Activated CD4-positive, alpha-beta T cell treated with anti-CD3 and anti-CD28 coated beads, Interleukin-2, Interleukin-4, amounts not matched to agents 100 ng/mL and 50 ng/mL, durations not matched to agents 16 hours and 8 hours (primary cell): ENCODE measurements around the gene CHST15.

Experiments used
- DNase-seq: peaks from one replicate; pipeline ENCODE4 v3.0.0-alpha.2; 2020; ENCODE audit warnings: low spot score

CHST15 gene

GRCh38 chr10:124092860-124093773, at the start of gene CHST15:
CHST15 (minus strand) TSS chr10:124093598; CDS start chr10:124046212, 47,386 bp downstream.
- DNase-seq: no peak

DNA sequence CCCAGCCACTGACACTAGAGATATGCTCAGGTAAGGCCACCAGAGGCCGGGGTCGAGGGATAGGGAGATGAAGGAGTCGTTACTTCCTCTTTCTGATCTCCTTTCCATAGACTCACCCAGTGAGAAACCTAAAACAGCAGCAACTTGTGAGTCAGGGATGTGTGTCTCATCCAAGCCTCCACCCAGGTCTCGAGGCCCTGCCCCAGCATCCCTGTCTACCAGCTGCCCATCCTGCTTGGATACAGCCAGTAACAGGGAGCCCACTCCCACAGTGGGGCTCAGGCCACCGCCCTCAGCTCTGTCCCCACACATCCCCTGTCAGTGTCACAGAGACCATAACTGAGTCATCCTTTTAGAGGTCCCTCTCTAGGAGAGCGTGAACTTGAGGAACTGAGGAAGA, 49.6 kb upstream of the CHST15 start:
- no peak for DNase-seq

- DNase-seq: no peak
Measured at GRCh38 chr10:124142006-124142739, 48.8 kb upstream of the CHST15 start.

- no peak for DNase-seq
Measured at GRCh38 chr10:124138883-124139348, 45.5 kb upstream of the CHST15 start.

DNA sequence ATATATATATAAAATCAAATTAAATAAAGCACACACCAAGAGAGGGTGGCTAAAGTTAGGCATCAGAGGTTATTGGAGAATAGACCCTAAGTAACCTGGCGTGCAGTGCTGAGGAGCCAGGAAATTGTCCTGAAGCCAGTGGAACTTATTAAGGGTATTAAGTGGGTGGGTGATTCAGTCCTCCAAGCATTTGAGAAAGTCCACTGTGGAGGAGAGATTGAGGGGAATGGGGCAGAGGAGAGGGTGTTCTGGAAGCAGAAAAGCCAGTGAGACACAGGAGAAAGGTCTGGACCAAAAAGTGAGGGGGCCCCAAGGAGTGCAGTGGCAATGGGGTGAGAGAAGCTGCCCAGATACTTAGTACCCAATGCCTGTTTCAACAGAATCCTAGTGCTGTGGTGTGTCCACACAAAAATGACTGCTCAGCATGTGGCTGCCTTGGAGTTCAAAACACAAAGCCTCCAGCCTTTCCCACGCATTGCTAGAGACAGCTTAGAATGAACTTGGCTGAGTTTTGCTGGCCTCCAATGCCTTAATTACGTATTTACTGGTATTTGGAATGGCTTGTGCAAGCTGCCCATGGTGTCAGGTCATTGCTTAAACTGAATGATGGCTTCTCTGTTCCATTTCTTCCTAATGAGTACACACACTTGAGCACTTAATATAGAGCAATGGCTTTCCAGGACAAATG, 44.9 kb upstream of the CHST15 start:
- no peak for DNase-seq

GRCh38 chr10:124134251-124134893, 41.0 kb upstream of the CHST15 start:
- DNase-seq: no peak

DNA sequence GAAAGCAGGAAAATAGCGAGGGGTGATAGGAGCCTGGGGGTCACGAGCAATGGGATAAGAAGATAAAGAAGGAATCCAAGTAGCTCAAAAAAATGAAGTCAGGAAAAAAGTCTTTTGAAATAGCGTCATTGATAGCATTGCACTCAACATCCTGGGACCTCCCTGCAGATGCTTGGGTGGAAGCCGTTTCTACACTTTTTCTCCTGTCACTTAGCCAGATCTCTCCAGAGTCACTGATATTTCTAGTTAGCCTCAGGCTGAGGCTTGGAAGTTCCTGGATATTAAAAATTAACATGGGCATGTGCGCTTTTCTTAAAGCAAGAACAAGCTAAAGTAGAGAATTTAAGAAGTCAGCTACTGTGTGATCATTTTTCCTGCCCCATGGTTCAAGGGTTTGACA, 39.5 kb upstream of the CHST15 start:
- no peak for DNase-seq

- DNase-seq: no peak
Measured at GRCh38 chr10:124132306-124132705, 38.9 kb upstream of the CHST15 start.

DNA sequence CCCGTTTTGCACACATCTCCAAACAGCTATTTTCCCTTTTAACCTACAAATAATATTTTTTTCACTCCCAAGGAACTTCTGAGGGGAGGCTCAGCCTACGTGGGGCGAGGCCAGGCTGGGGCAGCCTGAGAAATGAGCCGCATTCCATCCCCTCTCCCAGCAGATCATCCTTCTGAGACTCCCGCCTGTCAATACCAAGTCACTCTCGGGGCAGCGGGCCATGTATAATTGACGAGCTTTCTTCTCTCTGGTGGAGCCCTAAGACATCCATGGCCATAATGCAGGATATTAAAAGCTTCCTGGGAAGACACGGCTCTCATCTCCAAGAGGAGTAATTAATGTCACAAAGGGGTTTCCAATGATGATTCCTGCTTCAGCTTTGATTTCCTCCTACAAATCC, 37.8 kb upstream of the CHST15 start:
- no peak for DNase-seq

GRCh38 chr10:124130198-124130900, 37.0 kb upstream of the CHST15 start:
- DNase-seq: no peak

DNA sequence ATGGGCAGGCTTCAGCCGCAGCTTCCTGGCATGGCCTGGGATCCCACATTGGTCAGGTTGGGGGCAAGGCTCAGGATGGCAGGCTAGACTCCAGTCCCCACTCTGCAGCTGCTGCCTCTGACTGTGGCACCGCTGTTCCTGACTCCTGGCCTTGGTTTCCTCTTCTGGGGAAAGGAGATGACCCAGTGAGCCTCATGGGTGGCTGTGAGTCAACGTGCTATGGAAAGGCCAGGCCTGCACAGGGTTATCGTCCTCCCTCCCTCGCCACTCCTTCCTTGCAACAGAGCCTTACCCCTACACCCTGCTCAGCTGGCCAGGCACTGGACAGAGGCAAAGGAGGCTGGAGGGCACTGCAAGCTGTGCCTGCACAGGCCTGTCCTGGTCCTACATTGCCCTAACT, 36.1 kb upstream of the CHST15 start:
- DNase-seq: no peak

DNA sequence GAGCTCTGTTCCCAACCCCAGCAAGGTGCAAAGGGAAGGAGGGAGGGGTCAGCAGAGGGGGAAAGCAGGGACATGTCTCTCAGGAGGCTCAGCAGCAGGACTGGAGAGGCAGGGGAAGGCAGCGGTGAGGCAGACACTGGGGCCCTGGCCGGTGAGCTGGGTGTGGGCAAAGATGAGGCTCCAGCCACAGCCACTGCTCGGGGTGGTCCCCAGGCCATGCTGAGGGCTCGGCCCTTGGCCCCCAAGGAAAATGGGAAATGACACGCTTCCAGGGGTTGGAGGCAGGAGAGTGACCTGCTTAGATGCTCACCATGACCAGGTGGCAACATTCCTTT, 35.4 kb upstream of the CHST15 start:
- DNase-seq: no peak

DNA sequence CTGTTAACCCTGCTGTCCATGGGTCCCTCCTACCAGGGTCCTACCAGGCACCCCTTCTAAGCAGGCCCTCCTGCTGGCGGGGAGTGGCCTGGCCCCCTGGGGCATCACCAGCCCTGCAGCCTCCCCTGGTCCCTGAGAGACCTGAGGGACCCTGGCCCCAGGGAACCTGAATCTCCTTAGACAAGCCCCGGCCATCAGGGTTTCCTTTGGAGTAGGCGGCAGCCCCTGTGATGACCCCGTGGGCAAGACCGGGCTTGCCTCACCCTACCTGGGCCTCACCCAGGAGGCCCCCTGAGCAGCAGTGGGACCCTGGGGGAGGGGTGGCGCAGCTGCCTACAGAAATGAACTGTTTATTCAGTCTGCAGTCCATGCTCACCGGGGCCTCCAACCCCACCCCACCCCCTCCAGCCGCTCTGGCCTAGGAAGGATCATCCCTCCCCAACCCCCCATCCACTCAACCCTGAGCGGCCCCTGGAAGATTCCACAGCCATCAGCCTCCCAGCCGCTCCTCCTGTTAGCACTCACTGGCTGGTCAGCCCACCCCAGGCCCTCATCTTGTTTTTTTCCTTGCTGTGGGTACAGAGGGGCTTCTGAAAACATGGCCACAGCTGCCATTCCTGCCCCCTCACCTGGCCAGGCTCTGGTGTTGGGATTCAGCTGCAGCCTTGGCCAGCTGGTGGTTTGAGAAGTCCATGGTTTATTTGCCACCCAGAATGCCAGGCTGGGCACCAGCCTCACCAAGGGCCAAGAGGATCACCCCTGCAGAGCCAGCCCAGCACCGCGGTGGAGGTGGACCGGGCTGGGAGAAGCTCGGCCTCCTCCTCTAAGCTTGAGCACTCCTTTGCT, 34.8 kb upstream of the CHST15 start:
- no peak for DNase-seq

- no peak for DNase-seq
Measured at GRCh38 chr10:124127563-124127962, 34.2 kb upstream of the CHST15 start.

DNA sequence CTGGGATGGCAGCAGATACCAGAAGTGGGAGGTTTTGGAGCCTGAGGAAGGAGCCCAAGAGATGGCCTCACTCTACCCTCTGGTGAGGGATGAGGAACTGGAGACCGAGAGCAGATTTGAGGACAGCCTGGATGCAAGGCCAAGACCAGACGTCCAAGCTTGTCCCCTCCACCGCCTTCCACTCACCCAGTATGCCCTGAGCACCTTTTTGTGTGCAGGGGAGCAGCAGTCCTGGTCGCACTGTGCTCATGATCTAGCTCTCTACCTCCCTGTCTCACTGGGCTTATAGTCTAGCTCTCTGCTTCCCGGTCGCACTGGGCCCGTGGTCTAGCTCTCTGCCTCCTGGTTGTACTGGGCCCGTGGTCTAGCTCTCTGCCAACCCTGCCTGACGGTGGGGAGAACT, 33.6 kb upstream of the CHST15 start:
- DNase-seq: no peak

GRCh38 chr10:124126145-124126982, 33.0 kb upstream of the CHST15 start:
- no peak for DNase-seq

GRCh38 chr10:124125305-124126116, 32.1 kb upstream of the CHST15 start:
- peak; percentile 3 for DNase-seq

GRCh38 chr10:124124769-124125161, 31.4 kb upstream of the CHST15 start:
- DNase-seq: no peak
